GM19240 (cell line): Measurements from ENCODE around the gene MREG.

Source experiments
- DNase-seq: peaks from one replicate; pipeline ENCODE4 v3.0.0; 2011; ENCODE audit warnings: low spot score; ENCODE audit not compliant: insufficient read length

The MREG gene

GRCh38 chr2:215920244-215921100 lies 92.9 kb downstream of the MREG start:
- DNase-seq = peak; percentile 23

- DNase-seq = no peak
These were observed 93.6 kb downstream of the MREG start for GRCh38 chr2:215919624-215920243.

DNA sequence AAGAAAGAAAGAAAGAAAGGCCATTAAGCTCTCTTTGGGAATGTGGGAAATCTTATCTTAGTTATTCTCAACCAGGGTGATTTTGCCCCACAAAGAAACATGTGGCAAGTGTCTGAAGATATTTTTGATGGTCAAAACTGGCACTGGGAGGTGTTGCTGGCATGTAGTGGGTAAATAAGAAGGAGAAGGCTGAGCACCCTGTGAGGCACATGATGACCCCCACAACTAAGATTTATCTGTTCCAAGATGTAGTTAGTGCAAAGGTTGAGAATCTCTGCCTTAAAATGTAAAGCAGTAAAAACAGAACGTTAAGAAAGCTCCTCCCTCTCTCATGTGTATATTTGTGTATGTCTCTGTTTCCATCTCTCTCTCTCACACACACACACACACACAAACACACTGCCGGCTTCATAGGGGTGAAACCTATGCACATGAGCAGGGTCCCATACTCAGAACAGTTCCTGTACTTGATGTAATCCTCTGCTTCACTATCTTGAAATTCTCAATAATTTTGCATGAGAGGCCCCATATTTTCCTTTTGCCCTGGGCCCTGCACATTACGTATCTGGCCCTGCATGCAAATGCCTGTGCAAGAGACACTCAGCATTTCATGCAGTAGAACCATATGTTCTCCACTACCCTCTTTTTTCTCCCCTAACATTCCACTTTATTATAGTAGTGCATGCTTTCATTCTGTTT lies 94.3 kb downstream of the MREG start:
- no peak for DNase-seq

- DNase-seq = peak; percentile 35
These were observed 95.3 kb downstream of the MREG start for GRCh38 chr2:215917953-215918620.

GRCh38 chr2:215915441-215915840 lies 97.9 kb downstream of the MREG start:
- no peak for DNase-seq

DNA sequence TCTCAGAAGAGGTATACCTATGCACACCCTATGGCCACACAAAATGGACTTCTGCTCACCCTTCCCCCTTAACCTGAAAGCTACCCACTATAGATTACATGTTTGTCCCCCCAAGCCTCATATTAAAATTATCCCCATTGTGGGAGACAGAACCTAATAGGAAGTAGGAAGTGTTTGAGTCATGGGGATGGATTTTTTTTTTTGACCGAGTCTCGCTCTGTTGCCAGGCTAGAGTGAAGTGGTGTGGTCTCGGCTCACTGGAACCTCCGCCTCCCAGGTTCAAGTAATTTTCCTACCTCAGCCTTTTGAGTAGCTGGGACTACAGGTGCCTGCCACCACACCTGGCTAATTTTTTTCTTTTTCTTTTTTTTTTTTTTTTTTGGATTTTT lies 98.6 kb downstream of the MREG start:
- DNase-seq = no peak

DNA sequence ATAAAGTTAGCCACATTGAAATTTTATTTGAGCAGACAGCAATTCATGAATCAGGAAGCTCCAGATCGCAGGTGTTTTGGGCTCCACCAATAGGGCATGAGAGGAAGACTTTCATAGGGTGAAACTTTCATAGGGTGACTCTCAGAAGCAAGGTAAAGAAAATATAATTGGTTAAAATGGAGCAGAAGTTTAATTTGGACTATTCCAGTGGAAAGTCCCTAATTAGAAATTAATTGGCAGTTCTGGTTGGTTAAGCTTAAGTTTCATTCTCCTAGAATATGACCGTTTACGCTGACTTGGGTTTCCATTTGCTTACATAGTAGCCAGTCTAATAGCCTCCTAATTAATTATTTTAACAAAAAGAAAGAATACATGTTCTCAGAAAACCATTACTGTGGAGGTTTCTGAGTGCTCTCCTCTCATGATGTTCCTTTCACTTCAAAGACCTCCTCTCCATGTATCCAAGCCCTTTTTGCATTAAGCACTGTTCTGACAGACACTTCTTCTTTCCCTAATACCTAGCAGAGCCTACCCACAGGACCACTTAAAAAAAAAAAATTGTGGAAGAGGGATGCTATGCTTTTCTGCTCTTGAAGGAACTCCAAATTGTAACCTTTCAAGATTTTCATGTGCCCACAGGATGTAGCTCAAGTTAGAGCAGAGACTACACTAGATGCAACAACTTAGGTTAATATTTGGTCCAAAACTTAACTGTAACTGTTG lies 99.1 kb downstream of the MREG start:
- DNase-seq = no peak

DNA sequence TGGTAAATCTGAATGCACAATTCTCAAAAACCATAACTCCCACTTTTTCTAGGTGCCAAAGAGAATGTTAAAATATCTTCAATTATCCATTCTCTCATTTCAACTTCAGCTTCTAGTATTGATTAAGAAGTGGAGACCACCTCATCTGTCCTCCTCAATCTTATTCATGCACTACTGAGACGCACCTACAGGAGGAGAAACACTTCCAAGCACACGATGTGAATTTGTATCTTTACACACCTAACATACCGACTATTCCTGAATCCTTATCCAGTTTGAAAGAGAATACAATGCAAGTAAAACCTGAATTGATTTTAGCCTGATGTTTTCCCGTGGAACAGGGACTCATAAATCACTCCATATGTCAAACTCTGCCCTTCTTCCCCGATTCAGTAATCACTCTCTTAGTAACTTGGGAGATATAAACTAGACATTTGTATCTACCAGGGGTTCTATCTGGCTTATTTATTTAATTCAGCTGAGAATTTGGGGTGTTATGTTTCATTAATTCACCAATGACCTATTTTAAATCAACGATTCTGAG lies 101.0 kb downstream of the MREG start:
- DNase-seq = no peak

- DNase-seq = no peak
These were observed 101.9 kb downstream of the MREG start for GRCh38 chr2:215911301-215912085.

DNA sequence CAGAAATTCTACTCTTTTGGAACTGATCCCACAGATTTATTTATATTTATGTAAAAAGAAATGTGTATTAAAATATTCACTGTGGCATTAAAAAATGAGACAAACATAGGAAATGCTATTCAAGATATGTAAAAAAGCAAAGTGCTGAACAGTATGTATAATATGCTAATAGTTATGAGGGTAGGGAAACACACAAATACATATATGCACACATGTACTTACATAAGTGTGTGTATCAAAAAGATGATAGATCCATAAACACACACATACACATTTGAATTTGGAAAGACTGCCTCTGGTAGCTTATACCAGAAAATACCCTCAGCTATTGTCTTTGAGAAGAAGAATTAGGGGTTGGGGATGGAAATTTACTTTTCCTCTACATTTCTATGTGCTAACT lies 103.2 kb downstream of the MREG start:
- no peak for DNase-seq

GRCh38 chr2:215907147-215907546 lies 106.2 kb downstream of the MREG start:
- no peak for DNase-seq

DNA sequence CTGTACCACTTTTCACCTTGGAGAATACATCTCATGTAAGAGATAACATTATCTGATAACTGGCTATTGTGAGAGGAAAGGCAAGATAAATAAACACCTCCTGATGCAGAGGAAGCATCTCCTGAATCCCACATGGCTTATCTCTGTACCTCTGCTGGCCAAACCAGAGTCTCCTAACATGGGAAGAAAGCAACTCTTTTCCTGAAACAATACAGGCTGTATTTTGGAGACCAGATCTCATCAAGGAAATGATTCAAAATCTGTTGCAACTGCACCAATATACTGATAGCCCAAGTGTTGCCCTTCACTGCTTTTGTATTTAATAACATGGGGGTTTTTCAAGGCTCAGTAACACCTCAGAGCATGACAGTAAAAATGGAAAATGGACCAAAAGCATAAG lies 106.9 kb downstream of the MREG start:
- DNase-seq = no peak

DNA sequence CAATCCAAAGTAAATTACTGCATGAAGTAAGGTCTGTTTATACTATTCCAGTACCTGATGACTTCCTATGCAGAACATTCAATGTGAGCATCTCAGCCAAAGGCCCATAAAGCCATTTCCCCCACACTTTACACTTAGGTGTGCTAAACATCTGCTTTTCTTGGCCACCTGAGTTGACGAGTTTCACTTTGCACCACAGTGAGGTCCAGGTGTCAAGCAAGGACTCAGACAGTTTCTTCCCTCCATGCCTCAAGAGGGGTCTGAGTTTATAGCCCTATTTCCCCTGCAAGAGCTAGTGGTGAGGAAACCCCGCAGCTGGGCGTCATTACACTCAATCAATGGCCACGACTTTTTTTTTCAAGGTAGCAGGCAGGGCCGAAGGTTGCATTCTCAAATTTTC lies 107.7 kb downstream of the MREG start:
- no peak for DNase-seq

GRCh38 chr2:215904101-215904500 lies 109.2 kb downstream of the MREG start:
- no peak for DNase-seq

GRCh38 chr2:215903203-215903602 lies 110.1 kb downstream of the MREG start:
- no peak for DNase-seq

DNA sequence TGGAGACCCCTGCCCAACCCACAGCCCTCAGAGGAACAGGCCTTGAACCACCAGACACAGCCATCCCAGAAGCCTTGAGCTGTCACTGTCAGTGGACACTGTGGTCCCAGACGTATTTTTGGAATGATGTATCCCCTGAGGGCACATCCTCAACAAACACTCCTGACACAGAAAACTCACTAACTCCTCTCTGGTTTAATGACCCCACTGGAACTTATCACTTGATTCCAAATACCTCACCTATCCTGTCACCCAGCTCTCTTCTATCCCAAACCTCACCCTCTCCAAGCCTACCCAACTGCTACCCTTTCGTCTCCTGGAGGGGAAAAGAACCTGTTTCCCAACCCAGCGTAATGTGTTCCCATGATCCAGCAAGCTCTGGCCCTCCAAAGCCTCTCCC lies 111.6 kb downstream of the MREG start:
- DNase-seq = no peak

DNA sequence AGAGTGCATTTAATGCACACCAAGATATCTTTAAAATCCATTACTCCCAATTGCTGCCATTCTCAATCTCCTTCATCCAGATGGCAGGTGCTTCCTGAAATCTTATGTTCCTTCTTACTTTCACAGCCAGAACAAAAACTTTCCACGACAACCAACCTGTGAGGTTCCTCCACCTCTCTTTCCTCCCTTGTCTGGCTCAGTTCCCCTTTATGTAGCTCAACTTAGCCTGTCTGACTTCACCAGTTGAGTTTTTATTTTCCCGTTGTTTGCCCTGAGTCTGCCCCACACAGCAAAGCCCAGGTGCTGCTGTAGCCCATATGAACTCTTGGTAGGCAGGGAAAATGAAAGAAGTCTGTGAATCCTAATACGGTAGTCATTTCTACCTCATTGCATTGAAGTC lies 112.5 kb downstream of the MREG start:
- no peak for DNase-seq

DNA sequence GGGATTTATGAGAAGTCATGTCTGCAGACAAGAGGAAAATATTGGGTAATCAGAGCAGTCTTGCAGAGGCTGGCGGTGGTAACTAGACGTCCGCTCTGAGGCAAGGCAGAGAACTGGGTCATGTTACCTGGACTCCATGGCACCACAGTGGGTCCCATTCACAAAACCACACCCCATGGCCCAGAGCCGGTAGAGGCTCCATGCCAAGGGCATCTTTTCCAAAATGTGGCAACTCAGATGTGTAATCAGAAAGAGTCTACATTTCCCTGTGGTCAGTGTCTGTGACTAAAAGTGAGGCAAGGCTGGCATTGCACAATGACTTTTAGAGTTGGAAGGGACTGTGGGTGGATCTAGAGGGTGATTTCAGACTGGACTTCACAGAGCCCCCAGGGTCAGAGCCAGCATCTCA lies 113.1 kb downstream of the MREG start:
- no peak for DNase-seq

DNA sequence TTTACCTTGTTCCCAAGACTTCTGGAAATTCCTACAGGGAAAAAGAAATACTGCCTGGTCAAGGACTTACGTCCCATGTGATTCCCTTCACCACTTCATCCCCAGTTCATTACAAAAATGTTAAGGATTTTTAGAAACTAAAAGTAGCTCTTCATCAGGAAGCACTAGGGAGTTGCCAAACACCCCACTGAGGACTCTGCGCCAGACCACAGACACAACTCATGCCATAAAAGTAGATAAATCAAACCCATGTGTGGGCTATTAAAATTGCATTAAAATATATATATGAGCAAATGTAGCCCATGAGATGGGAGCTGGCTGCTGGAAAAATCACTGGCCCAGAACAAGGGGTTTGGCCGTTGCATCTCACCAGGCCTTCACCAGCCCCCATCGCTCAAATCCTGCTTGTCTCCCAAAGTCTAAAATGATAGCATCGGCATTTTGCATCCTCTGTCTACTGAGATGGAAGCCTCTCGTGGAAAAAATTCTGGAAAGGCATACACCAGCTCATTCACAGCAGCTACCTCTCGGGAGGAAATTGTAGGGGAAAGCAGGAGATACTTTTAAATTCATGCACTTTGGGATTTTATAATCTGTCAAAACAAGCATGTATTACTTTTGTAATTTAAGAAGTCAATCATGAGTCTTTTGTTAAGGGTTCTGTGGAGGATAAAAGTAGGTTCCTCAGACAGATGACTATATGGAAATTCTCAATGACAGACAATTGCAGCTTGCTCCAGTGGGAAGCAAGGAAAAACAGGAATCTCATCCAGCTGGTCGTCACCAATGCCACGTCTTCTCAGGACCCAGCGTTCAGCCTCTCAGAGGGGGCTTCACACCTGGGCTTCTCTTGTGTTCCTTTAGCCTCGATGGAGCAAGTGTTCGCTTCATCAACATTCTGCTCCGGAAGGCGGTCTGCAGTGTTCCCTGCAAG lies 113.9 kb downstream of the MREG start:
- DNase-seq = no peak
